ENCODE results near the gene GPR39.

The GPR39 gene

DNA sequence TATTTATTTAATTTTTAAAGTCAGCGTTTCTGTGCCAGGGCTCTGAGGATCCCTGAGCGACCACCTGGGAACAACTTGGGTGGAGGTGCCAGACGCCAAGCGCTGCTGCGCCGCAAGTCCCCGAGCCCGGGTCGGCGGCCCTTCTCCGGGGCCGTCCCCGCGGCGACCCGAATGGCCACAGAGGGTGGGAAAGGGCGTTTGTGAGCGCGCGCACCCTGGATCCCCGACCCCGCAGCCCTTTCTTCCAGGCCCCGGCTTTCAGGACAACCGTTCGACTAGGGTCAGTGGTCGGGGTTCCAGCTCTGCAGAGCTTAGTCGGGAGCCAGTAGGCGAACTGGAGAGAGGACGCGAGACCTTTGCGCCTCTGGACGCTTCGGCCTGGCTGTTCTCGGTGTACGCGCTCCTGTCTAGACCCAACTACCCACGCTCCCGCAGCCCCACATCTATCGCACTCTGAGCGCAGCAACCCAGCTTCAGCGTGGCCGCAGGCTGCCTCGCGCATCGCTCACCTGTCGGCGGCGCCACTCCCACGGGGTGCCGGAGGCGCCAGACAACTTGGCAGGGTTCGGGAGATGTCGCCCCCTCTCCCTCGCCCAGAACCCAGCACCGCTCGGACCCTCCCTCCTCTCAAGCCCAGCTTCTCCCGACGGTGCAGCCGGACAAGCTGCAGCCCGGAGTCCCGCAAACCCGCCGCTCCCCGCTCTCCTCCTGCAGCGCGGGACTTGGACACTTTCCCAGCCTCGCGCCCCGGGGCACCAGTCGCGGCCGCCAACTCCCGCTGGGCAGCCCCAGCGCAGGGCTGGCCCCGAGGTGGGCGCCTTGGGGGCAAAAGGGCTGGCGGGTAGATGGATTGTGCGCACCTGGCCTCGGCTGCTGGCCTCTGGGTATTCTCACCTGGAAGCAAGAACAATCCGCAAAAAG, 252.6 kb downstream of the GPR39 start:
- DNase-seq: peak in 6 of 58 donors; percentile 15 to 31 (median 20)

DNA sequence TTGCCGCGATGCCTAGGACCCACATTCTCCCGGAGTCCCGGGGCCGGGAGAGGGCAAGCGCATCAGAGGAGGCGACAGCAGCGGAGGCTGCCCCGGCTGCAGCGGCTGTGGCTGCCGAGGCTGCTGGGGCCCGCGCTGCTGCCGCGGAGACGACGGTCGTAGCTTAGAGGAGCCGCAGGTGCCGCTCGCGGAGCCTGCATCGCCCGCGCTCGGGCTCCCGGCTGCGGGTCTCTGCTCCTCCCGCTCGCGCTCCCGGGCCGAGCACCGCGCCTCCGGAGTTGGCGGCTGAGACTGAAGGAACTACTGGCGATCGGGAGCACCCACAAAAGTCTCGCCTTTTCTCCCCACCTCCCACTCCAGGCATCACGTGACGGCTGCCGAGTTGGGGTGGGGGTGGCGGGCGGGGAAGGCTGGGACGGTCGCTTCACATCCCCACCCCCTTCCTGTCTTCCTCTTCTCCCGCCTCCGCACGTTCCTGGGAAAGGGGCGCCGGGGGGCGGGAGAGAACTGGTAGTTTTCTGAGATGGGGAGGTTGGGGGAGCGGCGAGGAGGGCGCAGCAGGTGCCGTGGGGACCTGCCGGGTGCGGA, 253.4 kb downstream of the GPR39 start, which contains the start of gene LYPD1:
Gene LYPD1 (minus strand): TSS at position 298 of the 588 bp plus-strand sequence. CDS start 273 bp downstream, at position 25.
- DNase-seq: peak in 38 of 58 donors; percentile 11 to 67 (median 36)

DNA sequence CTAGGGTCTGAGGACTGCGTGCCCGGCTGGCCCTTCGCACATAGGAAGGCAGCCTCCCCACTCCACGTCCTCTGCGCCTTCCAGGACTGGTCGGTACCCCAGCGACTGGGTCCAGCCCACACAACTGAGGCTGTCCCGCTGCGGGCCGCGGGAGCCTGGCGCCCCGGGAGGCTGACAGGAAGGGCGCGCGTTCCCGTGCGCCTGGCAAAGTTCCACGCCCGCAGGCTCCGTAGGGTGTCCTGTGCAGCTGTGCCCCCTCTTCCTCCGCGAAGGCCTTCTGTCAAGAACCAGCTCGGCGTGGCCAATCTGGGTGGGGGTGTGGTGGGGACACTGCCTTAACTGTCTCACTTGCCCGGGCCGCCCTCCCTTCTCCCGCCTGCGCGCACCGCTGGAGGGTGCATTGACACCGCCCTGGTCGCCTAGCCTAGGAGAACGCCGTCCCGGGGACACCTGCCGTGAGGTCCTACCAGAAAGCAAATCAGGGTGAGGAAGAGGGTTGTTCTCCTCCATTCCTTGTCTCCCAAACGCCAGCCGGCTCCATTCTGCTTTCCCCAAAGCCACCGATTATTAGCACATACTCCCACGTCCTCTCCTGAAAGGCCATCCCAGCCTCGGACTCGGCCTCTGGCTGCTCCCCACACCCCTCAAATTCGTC, 254.0 kb downstream of the GPR39 start:
- DNase-seq: peak in 17 of 58 donors; percentile 16 to 65 (median 36)

DNA sequence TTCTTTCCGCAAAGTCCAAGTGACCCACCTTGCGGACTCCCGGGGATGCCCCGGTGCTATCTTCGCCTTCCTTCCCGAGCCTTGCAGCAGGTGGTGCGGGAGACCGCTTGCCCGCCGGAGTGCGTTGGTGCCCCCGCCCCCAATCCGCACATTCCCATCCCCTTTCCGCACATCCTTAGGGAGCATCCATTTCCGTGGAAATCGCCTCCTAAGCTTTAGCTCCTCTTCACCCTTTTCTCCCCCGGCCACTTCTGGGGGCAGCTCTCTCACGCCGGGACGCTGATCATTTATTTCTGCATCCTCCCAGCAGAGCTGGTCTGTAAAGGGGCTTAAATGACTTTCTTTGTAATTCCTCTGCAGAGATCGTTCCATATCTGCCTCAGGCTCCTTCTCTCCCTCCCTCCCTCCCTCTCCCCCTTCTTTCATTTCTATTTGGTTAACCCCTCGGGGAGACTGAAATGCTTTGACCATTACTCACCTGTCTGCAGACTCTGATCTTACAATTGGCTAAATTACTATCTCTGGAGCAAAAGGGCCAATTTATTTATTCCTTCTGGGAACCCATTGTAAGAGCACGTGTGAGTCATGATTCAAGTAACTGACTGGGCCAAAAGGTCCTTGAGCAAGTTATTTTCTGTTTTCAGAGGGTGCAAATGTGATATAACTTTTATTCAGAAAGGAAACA, 254.7 kb downstream of the GPR39 start:
- peak in 2 of 58 donors; percentile 21 to 45 for DNase-seq

DNA sequence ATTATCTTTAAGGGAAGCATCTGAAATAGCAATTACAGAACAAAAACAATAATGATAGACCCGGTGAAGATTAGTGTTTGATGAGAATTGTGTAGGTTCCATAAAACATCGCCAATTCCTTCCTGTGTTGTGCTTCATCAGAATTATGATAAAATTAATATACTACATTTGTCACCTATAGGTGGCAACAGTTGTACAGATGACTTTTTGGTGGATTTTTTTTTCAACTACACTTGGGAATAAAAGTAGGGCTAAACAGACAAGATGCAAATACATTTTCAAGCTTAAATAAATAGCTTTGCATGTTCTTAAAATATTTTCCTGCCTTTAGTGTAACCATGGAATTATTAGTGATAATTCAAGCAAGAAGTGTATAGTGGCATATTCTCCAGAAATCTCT, 260.4 kb downstream of the GPR39 start:
- DNase-seq: no peak

DNA sequence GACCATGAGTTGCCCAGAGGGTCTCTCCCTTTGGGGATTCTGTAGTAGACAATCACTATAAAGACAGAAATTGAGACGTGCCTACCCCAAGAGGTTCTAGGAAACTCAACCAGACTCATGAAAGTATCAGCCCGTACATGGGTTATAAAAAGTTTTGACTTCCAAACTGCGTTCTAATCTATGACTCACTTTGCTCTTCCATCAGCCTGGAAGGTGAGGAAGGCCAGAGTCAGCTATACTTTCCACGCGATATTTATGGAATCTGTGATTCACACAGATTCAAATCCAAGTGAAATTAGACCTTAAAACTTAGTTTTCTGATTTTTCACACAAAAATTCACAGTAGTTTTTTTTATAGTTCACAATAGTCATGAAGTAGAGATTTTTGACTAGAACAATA, 261.1 kb downstream of the GPR39 start:
- DNase-seq: no peak

DNA sequence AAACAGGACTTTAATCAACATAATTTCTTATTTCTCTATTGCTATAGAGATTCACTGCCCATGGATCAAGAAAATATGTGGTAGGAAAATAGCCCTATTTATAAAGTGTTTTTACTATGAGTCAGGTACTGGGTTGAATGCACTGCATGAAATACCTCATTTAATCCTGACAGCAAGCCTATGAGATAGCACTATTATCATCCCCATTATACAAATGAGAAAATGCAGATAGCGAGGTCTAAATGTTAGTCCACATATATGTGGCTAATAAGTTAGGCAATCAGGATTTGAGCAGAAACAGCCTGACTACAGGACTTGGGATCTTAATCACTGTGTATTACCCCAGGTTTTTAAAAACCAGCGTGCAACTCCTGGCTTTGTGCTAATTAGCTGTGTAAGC, 261.9 kb downstream of the GPR39 start:
- no peak for DNase-seq

DNA sequence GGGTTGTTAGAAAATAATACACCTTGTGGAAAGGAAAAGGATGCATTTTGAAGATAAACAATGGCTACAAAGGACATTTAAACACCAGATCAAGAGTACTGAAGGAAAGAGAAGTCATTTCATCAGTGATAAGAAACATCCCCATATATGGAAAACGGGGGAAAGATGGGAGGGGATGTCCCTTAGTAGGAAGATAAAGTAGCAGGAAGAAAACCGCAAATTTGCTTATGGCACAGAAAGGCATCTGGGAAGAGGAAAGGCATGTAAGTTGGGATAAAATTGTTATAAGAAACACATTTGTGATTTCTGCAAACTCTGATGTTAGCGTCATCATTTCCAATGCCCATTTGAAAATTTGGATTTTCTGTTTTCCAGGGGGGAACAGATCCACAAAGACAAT, 263.9 kb downstream of the GPR39 start:
- no peak for DNase-seq

DNA sequence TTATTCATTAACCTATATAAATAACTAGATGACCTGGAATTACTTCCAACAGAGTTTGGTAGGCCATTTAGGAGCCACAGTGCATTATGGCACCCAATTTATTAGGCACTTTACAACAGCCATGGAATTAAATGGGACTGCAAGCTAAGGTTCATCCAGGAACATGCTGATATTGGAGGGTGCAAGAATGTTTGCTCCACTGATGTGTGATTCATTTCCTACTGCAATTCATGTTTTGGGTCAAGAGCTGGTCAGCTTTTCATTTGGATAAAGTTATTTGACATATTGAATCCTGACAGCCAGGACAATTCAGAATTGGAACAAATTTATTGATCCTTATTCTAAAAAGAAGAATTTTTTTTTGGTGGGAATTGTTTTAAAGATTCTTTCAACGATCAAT, 265.2 kb downstream of the GPR39 start:
- DNase-seq: no peak

DNA sequence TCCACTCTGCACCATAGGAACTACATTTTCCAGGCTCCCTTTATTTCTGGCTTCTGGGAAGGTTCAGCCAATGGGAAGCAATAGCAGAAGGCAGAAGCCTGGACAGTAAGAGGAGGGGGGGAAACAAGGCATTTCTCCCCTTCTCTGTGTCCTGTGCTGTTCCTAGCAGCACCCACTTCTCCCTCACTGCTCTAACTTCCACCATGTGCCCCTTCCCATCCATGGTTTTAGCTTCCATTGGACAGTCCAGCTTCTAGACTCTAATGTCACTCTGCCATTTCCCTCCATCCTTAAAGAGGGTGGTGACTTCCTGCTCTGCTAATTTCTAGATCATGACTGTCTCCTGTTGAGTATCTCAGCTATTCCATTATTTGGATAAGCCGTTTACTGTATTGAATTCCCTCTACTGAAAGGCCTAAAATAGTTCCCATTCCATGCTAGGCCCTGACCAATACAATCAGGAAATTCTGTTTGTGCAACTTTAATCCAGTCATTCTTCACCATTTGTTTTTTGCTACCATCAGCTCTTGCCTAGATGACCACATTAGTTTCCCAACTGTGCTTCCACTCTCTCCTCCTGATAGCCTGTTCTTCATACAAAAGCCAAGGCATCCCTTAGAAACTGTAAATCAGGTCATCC, 274.2 kb downstream of the GPR39 start:
- DNase-seq: no peak

DNA sequence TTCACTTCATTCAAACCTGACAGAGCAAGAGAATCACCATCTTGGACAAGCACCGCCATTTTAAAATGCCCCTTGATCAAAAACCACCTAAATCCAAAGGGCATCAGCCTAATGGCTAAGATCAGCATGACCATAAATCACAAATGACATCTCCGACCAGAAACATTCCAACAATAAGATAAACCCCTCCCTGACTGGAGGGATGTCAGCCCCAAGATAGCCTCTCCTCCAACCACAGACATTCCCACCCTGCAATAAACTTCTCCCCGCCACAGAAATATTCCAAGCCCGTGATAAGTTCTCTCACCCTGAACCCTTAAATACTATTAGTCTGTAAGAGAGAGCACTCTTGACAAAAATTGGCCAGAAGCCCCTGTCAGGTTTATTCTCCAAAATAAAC, 275.0 kb downstream of the GPR39 start:
- DNase-seq: no peak

DNA sequence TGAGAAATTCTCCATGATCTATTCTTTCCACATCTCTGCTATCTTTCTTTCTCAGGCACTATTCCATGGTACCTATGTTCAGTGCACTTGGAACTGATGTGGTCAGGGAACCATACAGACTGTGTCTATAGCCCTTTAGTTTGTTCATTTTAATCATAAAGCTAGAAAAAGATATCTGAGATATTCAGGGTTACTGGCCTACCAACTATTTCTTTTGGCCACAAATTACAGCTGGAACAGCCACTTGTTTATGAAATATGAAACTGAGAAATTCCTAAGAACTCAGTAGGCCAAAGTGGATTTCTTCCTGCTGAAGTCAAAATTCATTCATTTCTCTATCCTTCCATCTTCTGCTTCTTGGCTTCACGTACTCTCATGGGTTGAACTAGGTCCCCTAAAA, 276.2 kb downstream of the GPR39 start:
- no peak for DNase-seq

Data from anterior cingulate cortex (tissue), 58 donors.